ENCODE results near the gene CYP4F22.
"Not testable (repeated sequence)": the region's sequence is repeated elsewhere in the genome, so short reads cannot be mapped to it uniquely, and the experiment has no call there.

CYP4F22 gene

DNA sequence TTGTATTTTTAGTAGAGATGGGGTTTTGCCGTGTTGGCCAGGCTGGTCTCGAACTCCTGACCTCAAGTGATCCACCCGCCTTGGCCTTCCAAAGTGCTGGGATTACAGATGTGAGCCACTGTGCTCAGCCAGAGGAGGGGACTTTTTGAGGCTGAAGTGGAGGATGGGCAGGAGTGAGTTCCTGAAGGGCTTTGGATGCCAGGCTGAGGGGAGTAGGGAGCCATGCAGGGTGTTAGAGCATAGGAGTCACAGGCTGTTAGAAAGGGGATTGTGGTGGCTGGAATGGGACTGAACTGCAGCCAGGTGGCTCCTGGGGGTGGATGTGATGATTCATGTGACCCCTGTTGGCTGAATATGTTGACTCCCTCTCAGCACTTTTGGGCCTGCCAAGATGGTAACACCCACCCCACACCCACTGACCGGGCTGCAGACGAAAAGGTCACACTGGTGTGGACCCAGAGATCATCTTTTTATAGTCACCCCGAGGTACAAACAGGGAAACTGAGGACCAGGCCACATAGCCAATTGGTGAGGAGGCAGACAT lies 11.2 kb downstream of the CYP4F22 start:
- WGBS, 2 experiments (ENCODE audit: insufficient coverage in 2 of 2): 46 to 65% methylated on average over 3 of the region's 6 CpGs
- Histone ChIP-seq H3K4me3 (ENCODE audit: extremely low read depth, insufficient read depth, low read length, poor library complexity, severe bottlenecking) (no peak overlapping the region), H3K36me3 (ENCODE audit: control insufficient read depth, insufficient read depth, low read length) (no peaks in the 10 kb centered on the region), H3K27ac (ENCODE audit: low read depth, low read length, severe bottlenecking) (no peak overlapping the region), H3K4me1 (ENCODE audit: control insufficient read depth, insufficient read depth, low read length, poor library complexity, severe bottlenecking) (no peaks in the 10 kb centered on the region), H3K9me3 (ENCODE audit: control insufficient read depth, low read length) (peaks cover 59% of the 10 kb centered on the region)

DNA sequence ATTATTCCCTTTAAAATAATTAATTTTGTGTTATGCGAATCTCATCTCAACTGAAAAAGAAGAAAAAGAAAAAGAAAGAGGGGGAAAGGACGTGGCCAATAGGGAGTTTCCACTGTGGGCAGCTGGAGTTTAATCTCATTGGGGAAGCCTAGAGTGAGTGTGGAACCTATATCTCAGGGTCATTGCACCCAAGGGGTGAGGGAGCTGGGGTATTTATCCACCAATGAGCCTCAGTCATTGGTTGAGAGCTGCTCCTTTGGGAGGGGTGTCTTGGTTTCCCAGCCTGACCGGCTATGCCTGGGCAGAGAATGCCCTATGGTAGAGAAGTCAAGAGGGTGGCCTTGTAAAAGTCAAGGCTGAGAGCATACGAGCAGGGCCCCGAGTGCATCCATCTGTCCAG lies 16.5 kb downstream of the CYP4F22 start:
- Histone ChIP-seq H3K4me1 (ENCODE audit: control insufficient read depth, insufficient read depth, low read length, poor library complexity, severe bottlenecking) (no peaks in the 10 kb centered on the region), H3K36me3 (ENCODE audit: control insufficient read depth, insufficient read depth, low read length) (no peaks in the 10 kb centered on the region), H3K4me3 (ENCODE audit: extremely low read depth, insufficient read depth, low read length, poor library complexity, severe bottlenecking) (no peak overlapping the region), H3K27ac (ENCODE audit: low read depth, low read length, severe bottlenecking) (no peak overlapping the region), H3K9me3 (ENCODE audit: control insufficient read depth, low read length) (peaks cover 62% of the 10 kb centered on the region)
- whole genome bisulfite sequencing, 2 experiments (ENCODE audit: insufficient coverage in 2 of 2): 58 to 61% methylated on average over 3 to 5 of the region's 5 CpGs

DNA sequence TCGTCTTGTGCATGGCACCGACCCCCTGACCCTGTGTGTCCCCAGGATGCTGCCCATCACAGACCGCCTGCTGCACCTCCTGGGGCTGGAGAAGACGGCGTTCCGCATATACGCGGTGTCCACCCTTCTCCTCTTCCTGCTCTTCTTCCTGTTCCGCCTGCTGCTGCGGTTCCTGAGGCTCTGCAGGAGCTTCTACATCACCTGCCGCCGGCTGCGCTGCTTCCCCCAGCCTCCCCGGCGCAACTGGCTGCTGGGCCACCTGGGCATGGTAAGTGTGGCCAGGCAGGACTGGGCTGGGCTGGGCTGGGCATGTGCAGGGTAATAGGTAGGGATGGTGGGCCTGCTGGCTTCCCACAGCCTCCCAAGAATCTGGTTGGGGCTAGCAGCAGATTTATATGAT lies 17.0 kb downstream of the CYP4F22 start:
- Histone ChIP-seq H3K36me3 (ENCODE audit: control insufficient read depth, insufficient read depth, low read length) (no peaks in the 10 kb centered on the region), H3K4me1 (ENCODE audit: control insufficient read depth, insufficient read depth, low read length, poor library complexity, severe bottlenecking) (no peaks in the 10 kb centered on the region), H3K4me3 (ENCODE audit: extremely low read depth, insufficient read depth, low read length, poor library complexity, severe bottlenecking) (no peak overlapping the region), H3K27ac (ENCODE audit: low read depth, low read length, severe bottlenecking) (no peak overlapping the region), H3K9me3 (ENCODE audit: control insufficient read depth, low read length) (peaks cover 66% of the 10 kb centered on the region)
- WGBS, 2 experiments (ENCODE audit: insufficient coverage in 2 of 2): 71 to 78% methylated on average over 9 to 15 of the region's 15 CpGs

DNA sequence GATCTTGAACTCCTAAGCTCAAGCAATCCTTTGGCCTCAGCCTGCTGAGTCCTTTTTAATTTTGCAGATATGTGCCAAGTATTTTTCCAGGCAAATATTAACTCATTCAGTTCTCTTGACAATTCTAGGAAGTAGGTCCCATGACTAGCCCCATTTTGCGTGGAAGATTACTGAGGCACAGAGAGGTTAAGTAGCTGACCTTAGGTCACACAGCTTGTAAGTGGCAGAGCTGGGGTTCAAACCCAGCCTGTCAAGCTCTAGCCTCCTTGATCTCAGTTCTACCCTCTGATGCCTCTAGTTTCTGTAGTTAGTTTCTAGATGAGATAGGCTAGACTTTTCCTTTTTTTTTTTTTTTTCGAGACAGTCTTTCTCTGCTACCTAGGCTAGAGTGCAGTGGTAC lies 18.1 kb downstream of the CYP4F22 start:
- Histone ChIP-seq H3K4me1 (ENCODE audit: control insufficient read depth, insufficient read depth, low read length, poor library complexity, severe bottlenecking) (no peaks in the 10 kb centered on the region), H3K4me3 (ENCODE audit: extremely low read depth, insufficient read depth, low read length, poor library complexity, severe bottlenecking) (no peak overlapping the region), H3K9me3 (ENCODE audit: control insufficient read depth, low read length) (peaks cover 74% of the 10 kb centered on the region), H3K27ac (ENCODE audit: low read depth, low read length, severe bottlenecking) (no peak overlapping the region), H3K36me3 (ENCODE audit: control insufficient read depth, insufficient read depth, low read length) (no peaks in the 10 kb centered on the region)
- 80% methylated on average over 1 of the region's 2 CpGs for WGBS, 2 experiments (ENCODE audit: insufficient coverage in 2 of 2)

DNA sequence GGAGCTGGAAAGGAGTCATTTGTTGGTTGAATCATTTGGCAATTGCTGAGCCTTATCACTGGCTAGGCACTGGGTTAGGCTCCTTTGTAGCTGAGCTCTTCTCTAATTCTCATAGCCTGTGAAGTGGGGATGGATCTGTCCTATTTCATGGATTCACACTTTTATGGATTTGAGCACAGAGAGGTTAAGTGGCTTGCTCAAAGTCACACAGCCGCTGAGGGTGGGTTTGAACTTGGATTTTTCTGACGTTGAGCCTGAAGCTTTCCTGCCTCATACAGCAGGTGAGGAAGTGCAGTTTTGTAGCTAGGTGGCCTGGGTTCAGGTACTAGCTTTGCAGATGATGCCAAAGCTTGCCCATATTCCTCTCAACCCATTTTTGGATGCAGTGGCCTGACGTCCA lies 19.4 kb downstream of the CYP4F22 start:
- Histone ChIP-seq H3K4me3 (ENCODE audit: extremely low read depth, insufficient read depth, low read length, poor library complexity, severe bottlenecking) (no peak overlapping the region), H3K4me1 (ENCODE audit: control insufficient read depth, insufficient read depth, low read length, poor library complexity, severe bottlenecking) (no peaks in the 10 kb centered on the region), H3K27ac (ENCODE audit: low read depth, low read length, severe bottlenecking) (no peak overlapping the region), H3K9me3 (ENCODE audit: control insufficient read depth, low read length) (peaks cover 73% of the 10 kb centered on the region), H3K36me3 (ENCODE audit: control insufficient read depth, insufficient read depth, low read length) (no peaks in the 10 kb centered on the region)
- 29 to 56% methylated on average over 2 to 3 of the region's 3 CpGs for WGBS, 2 experiments (ENCODE audit: insufficient coverage in 2 of 2)

DNA sequence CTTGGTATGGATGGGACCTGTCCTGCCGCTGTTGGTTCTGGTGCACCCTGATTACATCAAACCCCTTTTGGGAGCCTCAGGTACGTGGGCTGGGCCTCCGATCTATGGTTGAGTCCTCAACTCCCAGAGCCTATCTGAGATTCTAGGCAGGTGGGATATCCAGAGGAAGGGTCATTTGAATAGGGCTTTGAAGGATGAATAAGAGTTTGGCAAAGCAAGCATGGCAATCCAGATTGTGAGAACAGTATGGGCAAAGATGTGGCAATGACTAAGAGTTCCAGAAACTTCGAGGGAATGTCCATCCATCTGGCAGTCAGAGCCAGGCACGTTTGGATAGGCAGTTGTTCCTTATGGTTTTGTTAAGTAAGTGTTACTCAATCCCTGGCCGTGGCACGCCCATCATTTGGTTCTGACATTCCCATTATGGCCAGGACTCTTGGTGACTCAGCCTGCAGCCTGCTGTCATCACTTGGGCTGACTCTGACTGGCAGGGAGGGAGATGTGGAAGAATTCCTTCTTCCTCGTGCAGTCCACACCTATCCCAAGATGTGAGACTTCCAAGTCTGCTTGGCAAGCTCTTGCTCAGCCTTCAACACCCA lies 21.5 kb downstream of the CYP4F22 start:
- 47 to 49% methylated on average over 5 to 8 of the region's 8 CpGs for WGBS, 2 experiments (ENCODE audit: insufficient coverage in 2 of 2)
- peaks cover 74% of the 10 kb centered on the region for H3K9me3 ChIP-seq (ENCODE audit: control insufficient read depth, low read length)
- H3K36me3 ChIP-seq (ENCODE audit: control insufficient read depth, insufficient read depth, low read length): no peaks in the 10 kb centered on the region
- H3K4me3 ChIP-seq (ENCODE audit: extremely low read depth, insufficient read depth, low read length, poor library complexity, severe bottlenecking): no peak overlapping the region
- no peak overlapping the region for H3K27ac ChIP-seq (ENCODE audit: low read depth, low read length, severe bottlenecking)
- no peaks in the 10 kb centered on the region for H3K4me1 ChIP-seq (ENCODE audit: control insufficient read depth, insufficient read depth, low read length, poor library complexity, severe bottlenecking)

DNA sequence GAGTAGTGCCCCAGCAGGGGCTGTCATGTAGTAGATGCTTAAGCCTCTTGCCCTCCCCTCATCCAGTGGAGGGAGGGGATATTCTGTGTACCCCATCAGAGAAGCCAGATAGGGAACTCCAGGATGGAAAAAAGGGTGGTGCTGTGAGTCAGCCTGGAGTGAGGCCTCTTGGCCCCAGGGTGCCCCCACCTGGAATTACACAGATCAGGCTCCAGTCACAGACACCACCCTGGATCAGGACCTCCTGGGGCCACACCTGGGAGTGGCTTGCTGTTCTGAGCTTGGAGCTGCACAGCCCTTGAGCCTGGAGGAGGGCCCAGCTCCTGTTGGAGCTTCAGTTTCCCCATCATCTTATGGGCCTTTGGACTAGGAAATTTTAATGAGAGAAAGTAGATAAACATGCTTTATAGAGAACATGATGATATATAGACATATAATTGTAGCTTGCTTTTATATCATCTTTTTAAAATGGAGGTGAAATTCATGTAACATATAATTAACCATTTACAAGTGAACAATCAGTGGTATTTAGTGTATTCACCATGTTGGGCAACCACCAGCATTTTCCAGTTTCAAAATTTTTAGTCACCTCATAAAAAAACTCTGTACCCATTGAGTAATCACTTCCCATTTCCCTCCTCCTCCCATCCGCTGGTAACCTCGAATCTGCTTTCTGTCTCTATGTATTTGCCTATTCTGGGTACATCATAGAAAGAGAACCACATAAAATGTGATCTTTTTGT lies 24.6 kb downstream of the CYP4F22 start:
- Histone ChIP-seq H3K36me3 (ENCODE audit: control insufficient read depth, insufficient read depth, low read length) (no peaks in the 10 kb centered on the region), H3K4me3 (ENCODE audit: extremely low read depth, insufficient read depth, low read length, poor library complexity, severe bottlenecking) (no peak overlapping the region), H3K27ac (ENCODE audit: low read depth, low read length, severe bottlenecking) (no peak overlapping the region), H3K9me3 (ENCODE audit: control insufficient read depth, low read length) (peaks cover 61% of the 10 kb centered on the region), H3K4me1 (ENCODE audit: control insufficient read depth, insufficient read depth, low read length, poor library complexity, severe bottlenecking) (no peaks in the 10 kb centered on the region)
- WGBS, 2 experiments (ENCODE audit: insufficient coverage in 2 of 2): no CpG with 5 or more reads among the region's 2 CpGs

DNA sequence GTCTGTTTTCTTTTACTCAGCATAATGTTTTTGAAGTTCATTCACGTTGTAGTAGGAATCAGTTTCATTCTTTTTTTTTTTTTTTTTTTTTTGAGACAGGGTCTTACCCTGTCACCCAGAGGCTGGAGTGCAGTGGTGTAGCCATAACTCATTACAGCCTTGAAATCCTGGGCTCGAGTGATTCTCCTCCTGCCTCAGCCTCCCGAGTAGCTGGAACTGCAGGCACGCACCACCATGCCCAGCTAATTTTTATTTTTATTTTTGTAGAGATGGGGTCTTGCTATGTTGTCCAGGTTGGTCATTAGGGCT lies 25.2 kb downstream of the CYP4F22 start:
- not testable (repeated sequence) for H3K4me3 ChIP-seq (ENCODE audit: extremely low read depth, insufficient read depth, low read length, poor library complexity, severe bottlenecking); H3K27ac ChIP-seq (ENCODE audit: low read depth, low read length, severe bottlenecking); H3K36me3 ChIP-seq (ENCODE audit: control insufficient read depth, insufficient read depth, low read length); H3K4me1 ChIP-seq (ENCODE audit: control insufficient read depth, insufficient read depth, low read length, poor library complexity, severe bottlenecking)
- H3K9me3 ChIP-seq (ENCODE audit: control insufficient read depth, low read length): peaks cover 61% of the 10 kb centered on the region
- 0% methylated on average over 1 of the region's 4 CpGs; no CpG with 5 or more reads in 1 of the 2 experiments for WGBS, 2 experiments (ENCODE audit: insufficient coverage in 2 of 2)

DNA sequence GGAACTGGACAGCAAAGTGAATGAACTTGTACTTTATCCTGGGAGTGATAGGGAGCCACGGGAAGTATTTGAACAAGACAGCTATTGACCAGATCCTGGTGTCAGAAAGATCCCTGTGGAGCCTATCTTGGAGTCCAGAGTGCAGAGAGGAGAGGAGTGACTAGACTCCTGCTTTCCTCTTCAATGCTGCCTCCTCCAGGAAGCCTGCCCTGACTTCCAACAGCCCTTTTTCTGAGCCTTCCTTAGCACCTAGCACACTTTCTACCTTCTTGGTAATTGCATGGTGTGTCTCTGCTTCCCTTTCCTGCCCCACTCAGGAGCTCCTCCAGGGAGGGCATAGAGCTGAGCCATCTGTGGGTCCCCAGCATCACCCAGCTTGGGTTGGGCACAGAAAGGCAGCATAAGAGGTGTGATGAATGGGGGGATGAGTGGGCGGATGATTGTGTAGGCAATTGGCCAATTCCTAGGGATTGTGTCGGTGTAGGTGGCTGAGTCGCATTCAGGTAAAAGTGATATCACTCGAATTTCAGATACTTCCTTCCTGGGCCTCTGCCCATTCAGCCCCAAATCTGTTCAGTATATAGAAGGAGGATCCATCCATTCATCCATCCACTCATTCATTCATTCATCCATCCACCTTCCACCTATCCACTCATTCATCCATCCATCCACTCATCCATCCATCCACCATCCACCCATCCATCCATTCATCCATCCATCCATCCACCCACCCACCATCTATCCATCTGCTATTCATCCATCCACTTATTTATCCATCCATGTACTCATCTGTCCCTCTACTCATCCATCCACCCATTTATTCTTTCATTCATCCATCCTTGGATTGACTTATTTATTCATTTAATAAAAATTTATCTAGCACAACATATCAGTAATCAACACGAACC lies 26.9 kb downstream of the CYP4F22 start:
- H3K4me1 ChIP-seq (ENCODE audit: control insufficient read depth, insufficient read depth, low read length, poor library complexity, severe bottlenecking): no peaks in the 10 kb centered on the region
- H3K4me3 ChIP-seq (ENCODE audit: extremely low read depth, insufficient read depth, low read length, poor library complexity, severe bottlenecking): no peak overlapping the region
- peaks cover 58% of the 10 kb centered on the region for H3K9me3 ChIP-seq (ENCODE audit: control insufficient read depth, low read length)
- no peaks in the 10 kb centered on the region for H3K36me3 ChIP-seq (ENCODE audit: control insufficient read depth, insufficient read depth, low read length)
- no peak overlapping the region for H3K27ac ChIP-seq (ENCODE audit: low read depth, low read length, severe bottlenecking)
- WGBS, 2 experiments (ENCODE audit: insufficient coverage in 2 of 2): 51 to 57% methylated on average over 5 of the region's 6 CpGs

DNA sequence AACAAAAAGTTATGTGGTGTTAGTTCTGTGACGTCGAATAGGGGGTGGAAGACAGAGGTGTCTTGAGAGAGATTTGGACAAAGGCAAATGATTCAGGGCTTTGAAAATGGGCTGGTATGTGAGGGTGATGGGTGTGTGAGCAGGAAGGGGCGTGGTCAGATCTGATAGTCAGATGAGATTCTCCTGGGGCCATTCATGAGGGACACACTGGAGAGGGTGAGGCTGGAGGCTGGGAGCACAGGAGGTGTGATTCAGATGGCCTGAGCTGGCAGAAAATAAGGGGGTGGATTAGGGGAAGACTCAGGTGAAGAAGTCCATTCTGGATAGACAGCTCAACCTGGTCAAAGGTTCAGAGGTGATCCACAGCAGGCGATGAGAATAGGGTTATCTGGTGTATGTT lies 28.0 kb downstream of the CYP4F22 start:
- H3K4me3 ChIP-seq (ENCODE audit: extremely low read depth, insufficient read depth, low read length, poor library complexity, severe bottlenecking): no peak overlapping the region
- no peaks in the 10 kb centered on the region for H3K36me3 ChIP-seq (ENCODE audit: control insufficient read depth, insufficient read depth, low read length)
- peaks cover 52% of the 10 kb centered on the region for H3K9me3 ChIP-seq (ENCODE audit: control insufficient read depth, low read length)
- WGBS, 2 experiments (ENCODE audit: insufficient coverage in 2 of 2): 66 to 93% methylated on average over 3 to 4 of the region's 4 CpGs
- no peaks in the 10 kb centered on the region for H3K4me1 ChIP-seq (ENCODE audit: control insufficient read depth, insufficient read depth, low read length, poor library complexity, severe bottlenecking)
- H3K27ac ChIP-seq (ENCODE audit: low read depth, low read length, severe bottlenecking): no peak overlapping the region

Data from mesodermal cell (in vitro differentiated cells).